GM06990 (cell line): Measurements from ENCODE around the gene MTUS2.
"Not testable (repeated sequence)": the region's sequence is repeated elsewhere in the genome, so short reads cannot be mapped to it uniquely, and the experiment has no call there.

Source experiments
- DNase-seq: peaks from one replicate; pipeline ENCODE4 v3.0.0-alpha.2; 2011; ENCODE audit not compliant: insufficient read length; ENCODE audit errors: extremely low read depth
- H3K27me3 ChIP-seq: replicated peaks from 2 replicates; pipeline ENCODE4 v1.6.0; 2011; ENCODE audit warnings: low read length; ENCODE audit not compliant: control insufficient read depth, insufficient read depth
- H3K36me3 ChIP-seq: 2 replicates; pipeline ENCODE4 v1.5.1; 2011; ENCODE audit warnings: low read length; ENCODE audit not compliant: control insufficient read depth, insufficient read depth
- H3K4me3 ChIP-seq: replicated peaks from 2 replicates; pipeline ENCODE4 v1.5.1; 2011; ENCODE audit warnings: low read depth, mild to moderate bottlenecking, control low read depth, low read length
- TF ChIP-seq, protein P1 (sequence below): IDR thresholded peaks from 2 replicates; pipeline ENCODE4 v1.5.1; 2011; ENCODE audit warnings: low read length, control low read depth, mild to moderate bottlenecking, inconsistent platforms; ENCODE audit not compliant: insufficient read depth, poor library complexity, severe bottlenecking

MTUS2 gene

DNA sequence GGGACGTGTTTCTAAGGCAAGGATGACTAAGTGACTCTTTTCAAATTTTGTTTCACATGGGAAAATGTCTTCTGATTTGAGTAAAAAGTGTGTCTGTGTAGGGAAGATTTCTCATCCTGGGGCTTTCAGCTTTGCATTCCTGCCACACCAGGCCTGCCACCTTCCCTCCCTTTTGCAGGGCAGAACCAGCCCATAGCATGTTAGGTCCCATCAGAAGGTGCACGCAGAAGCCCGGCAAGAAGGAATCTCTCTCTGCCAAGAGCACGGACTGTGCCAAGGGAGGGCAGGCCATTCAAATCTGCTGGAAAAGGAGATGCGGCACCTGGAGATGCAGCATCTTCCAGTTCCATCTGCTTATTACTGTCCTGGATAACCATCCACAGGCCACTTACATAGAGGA, 563.3 kb downstream of the MTUS2 start:
- DNase-seq = no peak
- Histone ChIP-seq H3K36me3 (no peaks in the 10 kb centered on the region), H3K4me3 (no peak overlapping the region), H3K27me3 (no peaks in the 10 kb centered on the region)
- TF ChIP-seq, protein P1, sequence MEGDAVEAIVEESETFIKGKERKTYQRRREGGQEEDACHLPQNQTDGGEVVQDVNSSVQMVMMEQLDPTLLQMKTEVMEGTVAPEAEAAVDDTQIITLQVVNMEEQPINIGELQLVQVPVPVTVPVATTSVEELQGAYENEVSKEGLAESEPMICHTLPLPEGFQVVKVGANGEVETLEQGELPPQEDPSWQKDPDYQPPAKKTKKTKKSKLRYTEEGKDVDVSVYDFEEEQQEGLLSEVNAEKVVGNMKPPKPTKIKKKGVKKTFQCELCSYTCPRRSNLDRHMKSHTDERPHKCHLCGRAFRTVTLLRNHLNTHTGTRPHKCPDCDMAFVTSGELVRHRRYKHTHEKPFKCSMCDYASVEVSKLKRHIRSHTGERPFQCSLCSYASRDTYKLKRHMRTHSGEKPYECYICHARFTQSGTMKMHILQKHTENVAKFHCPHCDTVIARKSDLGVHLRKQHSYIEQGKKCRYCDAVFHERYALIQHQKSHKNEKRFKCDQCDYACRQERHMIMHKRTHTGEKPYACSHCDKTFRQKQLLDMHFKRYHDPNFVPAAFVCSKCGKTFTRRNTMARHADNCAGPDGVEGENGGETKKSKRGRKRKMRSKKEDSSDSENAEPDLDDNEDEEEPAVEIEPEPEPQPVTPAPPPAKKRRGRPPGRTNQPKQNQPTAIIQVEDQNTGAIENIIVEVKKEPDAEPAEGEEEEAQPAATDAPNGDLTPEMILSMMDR = no peak

DNA sequence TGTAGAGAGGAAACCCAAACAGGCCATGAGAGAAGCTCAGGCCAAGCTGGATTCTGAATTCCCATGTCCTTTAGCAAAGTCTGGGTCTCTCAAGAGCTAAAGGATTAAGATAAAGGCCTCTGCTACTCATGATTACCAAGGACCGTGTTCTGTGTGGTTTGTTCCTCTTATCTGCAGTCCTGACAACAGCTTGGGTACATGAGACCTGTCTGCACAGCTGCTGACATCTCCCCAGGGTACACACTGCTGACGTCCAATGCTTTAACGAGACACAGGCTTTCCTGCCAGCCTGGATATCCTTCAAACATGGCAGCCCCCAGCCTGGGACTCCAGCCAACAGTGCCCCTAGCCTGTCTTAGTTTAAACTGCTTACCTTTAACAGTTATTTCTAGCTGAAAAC, 564.3 kb downstream of the MTUS2 start:
- TF ChIP-seq, protein P1 = no peak
- H3K36me3 ChIP-seq = no peaks in the 10 kb centered on the region
- H3K27me3 ChIP-seq = no peaks in the 10 kb centered on the region
- no peak overlapping the region for H3K4me3 ChIP-seq
- DNase-seq = no peak

DNA sequence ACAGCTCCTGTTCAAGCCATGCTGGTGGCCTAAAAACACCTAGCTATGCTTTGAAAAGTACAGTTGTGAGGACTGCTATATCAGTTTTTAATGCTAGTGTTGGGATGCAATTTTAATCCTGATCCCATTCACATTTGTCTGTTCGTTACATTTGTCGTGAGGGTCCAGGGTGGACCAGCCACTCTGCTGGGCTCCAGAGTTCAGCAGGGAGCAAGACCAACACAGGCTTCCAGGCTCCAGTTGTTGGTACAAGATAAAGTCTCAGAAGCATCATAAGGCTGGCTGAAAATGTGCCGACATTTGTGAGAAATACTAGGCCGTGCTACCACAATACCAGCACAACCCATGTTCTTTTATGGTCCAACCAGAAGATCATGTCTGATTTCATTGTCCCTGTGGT, 564.7 kb downstream of the MTUS2 start:
- TF ChIP-seq, protein P1 = no peak
- H3K4me3 ChIP-seq = no peak overlapping the region
- H3K36me3 ChIP-seq = no peaks in the 10 kb centered on the region
- no peaks in the 10 kb centered on the region for H3K27me3 ChIP-seq
- no peak for DNase-seq

DNA sequence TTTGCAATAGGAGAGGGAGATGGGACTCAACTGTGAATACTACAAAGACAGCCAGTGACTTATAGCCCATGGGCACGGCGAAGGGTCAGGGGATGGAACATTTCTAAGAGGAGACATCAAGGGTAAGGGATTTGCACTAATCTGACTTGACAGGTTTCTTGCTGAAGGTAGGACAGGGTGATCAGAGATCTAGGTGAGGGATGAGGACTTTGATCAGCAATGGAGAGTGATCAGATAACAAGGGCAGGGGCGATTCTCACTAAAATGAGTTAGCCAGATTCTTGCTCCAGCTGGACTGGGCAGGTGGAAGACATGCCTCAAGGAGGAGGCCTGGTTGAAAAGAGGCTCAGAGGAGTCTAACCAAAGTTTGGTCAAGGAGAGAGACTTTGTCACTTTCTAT, 566.1 kb downstream of the MTUS2 start:
- Histone ChIP-seq H3K4me3 (no peak overlapping the region), H3K27me3 (no peaks in the 10 kb centered on the region), H3K36me3 (no peaks in the 10 kb centered on the region)
- TF ChIP-seq, protein P1 = no peak
- DNase-seq = no peak

DNA sequence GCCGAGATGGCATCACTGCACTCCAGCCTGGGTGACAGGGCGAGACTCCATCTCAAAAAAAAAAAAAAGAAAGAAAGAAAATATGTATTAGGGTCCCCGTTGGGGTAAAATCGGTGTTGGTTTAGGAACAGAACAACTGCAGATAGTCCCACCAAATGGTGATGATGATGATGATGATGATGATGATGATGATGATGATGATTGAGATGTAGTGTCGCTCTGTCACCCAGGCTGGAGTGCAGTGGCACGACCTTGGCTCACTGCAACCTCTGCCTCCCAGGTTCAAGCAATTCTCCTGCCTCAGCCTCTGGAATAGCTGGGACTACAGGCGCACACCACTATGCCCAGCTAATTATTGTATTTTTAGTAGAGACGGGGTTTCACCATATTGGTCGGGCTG, 570.5 kb downstream of the MTUS2 start:
- not testable (repeated sequence) for H3K4me3 ChIP-seq, H3K27me3 ChIP-seq, DNase-seq, H3K36me3 ChIP-seq

DNA sequence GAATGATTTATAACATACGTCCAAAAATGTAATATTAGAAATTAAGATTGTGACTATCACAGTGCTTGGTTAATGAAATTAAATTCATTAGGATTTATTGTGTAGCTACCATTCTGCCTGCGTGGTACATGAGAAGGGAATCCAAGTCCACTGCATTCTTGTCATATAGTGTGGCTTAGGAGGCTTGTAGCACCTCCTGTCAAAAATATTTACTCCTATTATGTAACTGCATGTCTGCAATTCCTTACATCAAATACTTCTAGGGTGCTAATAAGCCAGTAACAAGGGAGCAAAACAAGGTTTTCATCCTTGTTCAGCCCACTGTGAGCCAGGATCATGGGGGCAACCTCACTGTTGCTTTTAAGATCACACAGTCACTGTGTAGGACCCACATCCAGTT, 576.3 kb downstream of the MTUS2 start:
- no peaks in the 10 kb centered on the region for H3K36me3 ChIP-seq
- H3K27me3 ChIP-seq = no peaks in the 10 kb centered on the region; the same call in 1 of the 2 replicates
- H3K4me3 ChIP-seq = no peak overlapping the region
- DNase-seq = no peak
- TF ChIP-seq, protein P1 = no peak
